Gastrocnemius medialis (tissue), 4 donors: ENCODE results near the gene KIF21B. TPM values are rescaled to one million over a fixed set of nuclear protein-coding genes. Genes with fewer than 3 reads are reported as not detected.

Source experiments
- ATAC-seq, 2 donors: fragments of 150-250 bp; one replicate each; pipeline ENCODE4 v1.9.1; 2016
- DNase-seq, 2 donors: peaks; one replicate each; pipeline ENCODE4 v3.0.0-alpha.2; 2019
- H3K27ac ChIP-seq, 4 donors: fragments of 200-600 bp; sonication (generic); 1 replicate in 1 of 4; 2 replicates in 3 of 4; pipeline ENCODE4 v1.5.1; 2016 to 2018; ENCODE audit warnings: mild to moderate bottlenecking in 2 of 4, moderate library complexity in 1 of 4
- H3K27me3 ChIP-seq, 3 donors: fragments of 200-600 bp; sonication (generic) in 2 of 3; 1 replicate in 1 of 3; 2 replicates in 2 of 3; pipeline versions ENCODE4 v1.5.1 to v1.6.0; 2016 to 2019; ENCODE audit warnings: mild to moderate bottlenecking in 1 of 3, moderate library complexity in 1 of 3
- H3K36me3 ChIP-seq, 2 donors: fragments of 200-600 bp; sonication (generic) in 1 of 2; one replicate each; pipeline ENCODE4 v1.5.1; 2017 to 2018
- H3K4me1 ChIP-seq, 2 donors: fragments of 200-600 bp; sonication (generic) in 1 of 2; one replicate each; pipeline ENCODE4 v1.5.1; 2016 to 2017; ENCODE audit warnings: mild to moderate bottlenecking in 2 of 2
- H3K4me3 ChIP-seq, 4 donors: fragments of 200-600 bp; sonication (generic) in 3 of 4; 1 replicate in 1 of 4; 2 replicates in 3 of 4; pipeline ENCODE4 v1.5.1; 2016 to 2019; ENCODE audit warnings: mild to moderate bottlenecking in 2 of 4
- H3K9me3 ChIP-seq, 3 donors: fragments of 200-600 bp; sonication (generic) in 2 of 3; 1 replicate in 1 of 3; 2 replicates in 2 of 3; pipeline ENCODE4 v1.5.1; 2016 to 2019
- CTCF ChIP-seq, 5 experiments: fragments of 450-650 bp in 3 of 5; fragments of 200-600 bp in 2 of 5; sonication (generic) in 2 of 5; IDR thresholded peaks in 4 of 5; conservative IDR thresholded peaks in 1 of 5; 1 replicate in 4 of 5; 2 replicates in 1 of 5; pipeline ENCODE4 v1.5.1; 2016 to 2019; ENCODE audit warnings: antibody characterized with exemption in 5 of 5, mild to moderate bottlenecking in 3 of 5, moderate library complexity in 3 of 5
- POLR2A ChIP-seq, 2 donors: fragments of 450-650 bp; IDR thresholded peaks; one replicate each; pipeline ENCODE4 v1.6.1; 2017; ENCODE audit warnings: antibody characterized with exemption in 2 of 2, mild to moderate bottlenecking in 2 of 2, moderate library complexity in 2 of 2
- in situ Hi-C, 4 donors: fragments of 200-750 bp; cut with MboI; loops; one replicate each; pipeline versions ENCODE4 v1.15.0 to v1.8.0; 2017; ENCODE audit warnings: low sequenced_read_pairs in 4 of 4
- intact Hi-C: fragments of 100-400 bp; cut with DNase I; formaldehyde crosslinking; loops from one replicate; pipeline ENCODE4 v1.15.1; 2023; ENCODE audit warnings: low total_unique reads
- total RNA-seq, 4 donors: library from RNA; depleted of rRNA; stranded (reverse); fragments of >200 nt; gene quantifications; one replicate each; pipeline versions ENCODE4 v1.1.0 to v1.2.3, GENCODE V29; 2016

The KIF21B gene
- under 1 TPM; 0.23 to 0.49 (median 0.36) TPM for total RNA-seq

GRCh38 chr1:201023517-201023902 lies at the start of gene KIF21B:
Gene KIF21B (minus strand): TSS chr1:201023714. CDS start chr1:201023383, 331 bp downstream.
- Histone ChIP-seq H3K4me3 (peak within 1 kb of the TSS; percentile 49 to 57 (median 54)), H3K36me3 (no peaks in the 10 kb centered on the region), H3K9me3 (no peaks in the 10 kb centered on the region), H3K27me3 (peaks cover 0 to 12% (median 0%) of the 10 kb centered on the region in 3 donors), H3K4me1 (peaks cover 17 to 28% of the 10 kb centered on the region in 2 donors), H3K27ac (no peak within 1 kb of the TSS)
- DNase-seq (peak; percentile 46 to 51), ATAC-seq (peak; percentile 38 to 63)
- in situ Hi-C loops (no loop called here), intact Hi-C loops (loop anchor here (10.0 kb wide), 1 partner anchor 399 kb away; the partner anchor contains the start of gene KIF14)
- TF ChIP-seq POLR2A (IDR thresholded peaks at IDR 0.05) (peak in 1 of 2 donors; percentile 8), CTCF (IDR thresholded peaks at IDR 0.05 in 4 of 5, conservative IDR thresholded peaks at IDR 0.05 in 1 of 5) (no peak)

- intact Hi-C loops, result no loop called here
- DNase-seq, result no peak
Observed at GRCh38 chr1:201072922-201073321, 49.4 kb upstream of the KIF21B start.

GRCh38 chr1:201072149-201072548 lies 48.6 kb upstream of the KIF21B start:
- in situ Hi-C loops, result no loop called here
- peak in 1 of 2 donors; percentile 35 for ATAC-seq

More at GRCh38 chr1:201072922-201073321, 49.4 kb upstream of the KIF21B start:
- Histone ChIP-seq H3K9me3 (no peaks in the 10 kb centered on the region), H3K4me1 (no peaks in the 10 kb centered on the region), H3K27me3 (no peaks in the 10 kb centered on the region), H3K4me3 (no peak overlapping the region), H3K36me3 (peaks cover 0 to 51% of the 10 kb centered on the region in 2 donors), H3K27ac (peak overlapping the region in 2 of 4 donors; percentile 48 to 50)
- in situ Hi-C loops, result no loop called here
- no peak for TF ChIP-seq CTCF (IDR thresholded peaks at IDR 0.05 in 4 of 5, conservative IDR thresholded peaks at IDR 0.05 in 1 of 5)
- TF ChIP-seq POLR2A (IDR thresholded peaks at IDR 0.05), result no peak
- no peak for ATAC-seq

GRCh38 chr1:201069636-201070035 lies 46.1 kb upstream of the KIF21B start:
- H3K9me3 ChIP-seq, result no peaks in the 10 kb centered on the region
- TF ChIP-seq POLR2A (IDR thresholded peaks at IDR 0.05) (no peak), CTCF (IDR thresholded peaks at IDR 0.05 in 4 of 5, conservative IDR thresholded peaks at IDR 0.05 in 1 of 5) (no peak)
- H3K4me1 ChIP-seq, result no peaks in the 10 kb centered on the region
- peak overlapping the region in 1 of 4 donors; percentile 33 for H3K27ac ChIP-seq
- peaks cover 0 to 41% of the 10 kb centered on the region in 2 donors for H3K36me3 ChIP-seq
- no peaks in the 10 kb centered on the region for H3K27me3 ChIP-seq
- intact Hi-C loops, result no loop called here
- DNase-seq, result no peak
- no peak for ATAC-seq
- in situ Hi-C loops, result no loop called here
- H3K4me3 ChIP-seq, result no peak overlapping the region

More at GRCh38 chr1:201072149-201072548, 48.6 kb upstream of the KIF21B start:
- TF ChIP-seq CTCF (IDR thresholded peaks at IDR 0.05 in 4 of 5, conservative IDR thresholded peaks at IDR 0.05 in 1 of 5) (no peak), POLR2A (IDR thresholded peaks at IDR 0.05) (no peak)
- Histone ChIP-seq H3K27ac (peak overlapping the region in 2 of 4 donors; percentile 48 to 50), H3K27me3 (no peaks in the 10 kb centered on the region), H3K36me3 (peaks cover 0 to 47% of the 10 kb centered on the region in 2 donors), H3K4me3 (no peak overlapping the region), H3K4me1 (no peaks in the 10 kb centered on the region), H3K9me3 (no peaks in the 10 kb centered on the region)
- DNase-seq, result no peak
- intact Hi-C loops, result no loop called here

GRCh38 chr1:201068976-201069375 lies 45.5 kb upstream of the KIF21B start:
- Histone ChIP-seq H3K9me3 (no peaks in the 10 kb centered on the region), H3K4me1 (no peaks in the 10 kb centered on the region), H3K36me3 (peaks cover 0 to 36% of the 10 kb centered on the region in 2 donors), H3K27ac (peak overlapping the region in 1 of 4 donors; percentile 33), H3K4me3 (no peak overlapping the region), H3K27me3 (no peaks in the 10 kb centered on the region)
- DNase-seq (no peak), ATAC-seq (no peak)
- TF ChIP-seq POLR2A (IDR thresholded peaks at IDR 0.05) (no peak), CTCF (IDR thresholded peaks at IDR 0.05 in 4 of 5, conservative IDR thresholded peaks at IDR 0.05 in 1 of 5) (no peak)
- in situ Hi-C loops (no loop called here), intact Hi-C loops (no loop called here)
